Vagina (tissue), 2 donors: ENCODE measurements around the gene HIGD2B. TPM values are rescaled to one million over a fixed set of nuclear protein-coding genes. Genes with fewer than 3 reads are reported as not detected.
"Not testable (repeated sequence)": the region's sequence is repeated elsewhere in the genome, so short reads cannot be mapped to it uniquely, and the experiment has no call there.

Source experiments
- DNase-seq, 2 donors: peaks; one replicate each; pipeline ENCODE4 v3.0.0-alpha.2; 2017; ENCODE audit errors: extremely low spot score in 2 of 2
- H3K27ac ChIP-seq: fragments of 200-600 bp; sonication (generic); one replicate; pipeline ENCODE4 v1.5.1; 2019
- H3K27me3 ChIP-seq: fragments of 200-600 bp; sonication (generic); one replicate; pipeline ENCODE4 v1.5.1; 2019
- H3K36me3 ChIP-seq, 2 donors: fragments of 200-600 bp; sonication (generic); one replicate each; pipeline ENCODE4 v1.5.1; 2017 to 2019
- H3K4me1 ChIP-seq: fragments of 200-600 bp; sonication (generic); one replicate; pipeline ENCODE4 v1.5.1; 2019
- H3K4me3 ChIP-seq, 2 donors: fragments of 200-600 bp; sonication (generic); 1 replicate in 1 of 2; 2 replicates in 1 of 2; pipeline ENCODE4 v1.5.1; 2016 to 2019
- H3K9me3 ChIP-seq: fragments of 200-600 bp; sonication (generic); one replicate; pipeline ENCODE4 v1.5.1; 2019
- POLR2A ChIP-seq, 2 donors: fragments of 450-650 bp; IDR thresholded peaks; one replicate each; pipeline ENCODE4 v1.6.1; 2017; ENCODE audit warnings: antibody characterized with exemption in 2 of 2, mild to moderate bottlenecking in 2 of 2, moderate library complexity in 2 of 2
- POLR2AphosphoS5 ChIP-seq, 2 donors: sonication (generic); formaldehyde crosslinking; IDR thresholded peaks; one replicate each; pipeline ENCODE4 v1.9.0; 2017; ENCODE audit warnings: antibody characterized with exemption in 2 of 2, mild to moderate bottlenecking in 2 of 2, low read depth in 1 of 2; ENCODE audit not compliant: insufficient read depth in 1 of 2
- intact Hi-C: fragments of 100-400 bp; cut with DNase I; formaldehyde crosslinking; loops from one replicate; pipeline ENCODE4 v1.15.1; 2023
- total RNA-seq: library from RNA; depleted of rRNA; stranded (reverse); fragments of >200 nt; gene quantifications from one replicate; pipeline ENCODE4 v1.2.3, GENCODE V29; 2016
- TF ChIP-seq, protein P1 (sequence below), 3 experiments: fragments of 450-650 bp in 2 of 3; fragments of 200-600 bp in 1 of 3; sonication (generic) in 1 of 3; IDR thresholded peaks; one replicate each; pipeline ENCODE4 v1.5.1; 2017 to 2019; ENCODE audit warnings: antibody characterized with exemption in 3 of 3, mild to moderate bottlenecking in 2 of 3, moderate library complexity in 2 of 3

The HIGD2B gene
- total RNA-seq, 1 donor from 2014 or later, result not detected

DNA sequence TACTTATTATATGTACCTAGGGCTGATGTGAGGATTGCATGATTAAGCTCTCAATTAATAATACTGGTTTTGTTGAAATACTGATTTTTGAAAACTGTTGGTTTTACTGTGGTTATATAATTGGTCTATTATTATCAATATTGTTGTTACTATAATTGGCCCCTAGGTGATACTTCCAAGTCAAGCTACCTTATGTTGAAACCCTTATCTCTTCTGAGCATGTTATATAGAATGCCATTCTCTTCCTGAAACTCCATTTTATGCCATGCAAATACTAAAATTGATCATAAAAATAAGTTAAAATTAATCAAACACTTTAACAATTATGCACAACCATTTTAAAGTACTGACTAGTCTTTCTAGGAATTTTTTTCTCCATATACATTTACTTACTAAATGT, 46.1 kb upstream of the HIGD2B start:
- Histone ChIP-seq H3K27ac (no peak overlapping the region), H3K4me1 (no peaks in the 10 kb centered on the region), H3K36me3 (peaks cover 0 to 36% of the 10 kb centered on the region in 2 donors), H3K4me3 (no peak overlapping the region), H3K9me3 (no peaks in the 10 kb centered on the region), H3K27me3 (no peaks in the 10 kb centered on the region)
- TF ChIP-seq, protein P1, sequence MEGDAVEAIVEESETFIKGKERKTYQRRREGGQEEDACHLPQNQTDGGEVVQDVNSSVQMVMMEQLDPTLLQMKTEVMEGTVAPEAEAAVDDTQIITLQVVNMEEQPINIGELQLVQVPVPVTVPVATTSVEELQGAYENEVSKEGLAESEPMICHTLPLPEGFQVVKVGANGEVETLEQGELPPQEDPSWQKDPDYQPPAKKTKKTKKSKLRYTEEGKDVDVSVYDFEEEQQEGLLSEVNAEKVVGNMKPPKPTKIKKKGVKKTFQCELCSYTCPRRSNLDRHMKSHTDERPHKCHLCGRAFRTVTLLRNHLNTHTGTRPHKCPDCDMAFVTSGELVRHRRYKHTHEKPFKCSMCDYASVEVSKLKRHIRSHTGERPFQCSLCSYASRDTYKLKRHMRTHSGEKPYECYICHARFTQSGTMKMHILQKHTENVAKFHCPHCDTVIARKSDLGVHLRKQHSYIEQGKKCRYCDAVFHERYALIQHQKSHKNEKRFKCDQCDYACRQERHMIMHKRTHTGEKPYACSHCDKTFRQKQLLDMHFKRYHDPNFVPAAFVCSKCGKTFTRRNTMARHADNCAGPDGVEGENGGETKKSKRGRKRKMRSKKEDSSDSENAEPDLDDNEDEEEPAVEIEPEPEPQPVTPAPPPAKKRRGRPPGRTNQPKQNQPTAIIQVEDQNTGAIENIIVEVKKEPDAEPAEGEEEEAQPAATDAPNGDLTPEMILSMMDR (IDR thresholded peaks at IDR 0.05), result no peak
- TF ChIP-seq POLR2A (IDR thresholded peaks at IDR 0.05), result no peak
- no peak for TF ChIP-seq POLR2AphosphoS5 (IDR thresholded peaks at IDR 0.05; ENCODE audit: insufficient read depth in 1 of 2, low read depth in 1 of 2)
- DNase-seq, result no peak
- intact Hi-C loops, result no loop called here

DNA sequence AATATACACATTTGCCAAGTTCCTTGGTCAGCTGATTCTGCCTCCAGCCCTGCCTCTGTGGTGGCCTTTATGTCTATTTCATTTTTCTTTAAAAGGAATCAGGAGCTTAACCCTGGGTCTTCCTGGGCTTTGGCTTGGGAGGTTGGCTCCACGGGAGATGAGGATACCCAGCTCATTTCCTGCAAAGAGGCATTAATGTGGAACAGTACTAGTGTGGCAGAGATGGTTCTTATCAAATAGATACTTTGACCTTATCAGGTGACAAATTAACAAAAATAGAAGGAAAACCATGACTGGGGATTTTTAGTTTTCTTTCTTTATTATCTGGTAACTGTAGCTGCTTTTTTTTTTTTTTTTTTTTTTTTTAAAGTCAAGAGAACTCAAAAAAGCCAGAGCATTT, 42.8 kb upstream of the HIGD2B start:
- Histone ChIP-seq H3K9me3 (no peaks in the 10 kb centered on the region), H3K36me3 (peaks cover 0 to 21% of the 10 kb centered on the region in 2 donors), H3K27me3 (no peaks in the 10 kb centered on the region), H3K4me3 (no peak overlapping the region), H3K4me1 (no peaks in the 10 kb centered on the region), H3K27ac (no peak overlapping the region)
- DNase-seq, result no peak
- TF ChIP-seq POLR2AphosphoS5 (IDR thresholded peaks at IDR 0.05; ENCODE audit: insufficient read depth in 1 of 2, low read depth in 1 of 2) (no peak), POLR2A (IDR thresholded peaks at IDR 0.05) (no peak)
- TF ChIP-seq, protein P1 (IDR thresholded peaks at IDR 0.05), result no peak
- intact Hi-C loops, result no loop called here

DNA sequence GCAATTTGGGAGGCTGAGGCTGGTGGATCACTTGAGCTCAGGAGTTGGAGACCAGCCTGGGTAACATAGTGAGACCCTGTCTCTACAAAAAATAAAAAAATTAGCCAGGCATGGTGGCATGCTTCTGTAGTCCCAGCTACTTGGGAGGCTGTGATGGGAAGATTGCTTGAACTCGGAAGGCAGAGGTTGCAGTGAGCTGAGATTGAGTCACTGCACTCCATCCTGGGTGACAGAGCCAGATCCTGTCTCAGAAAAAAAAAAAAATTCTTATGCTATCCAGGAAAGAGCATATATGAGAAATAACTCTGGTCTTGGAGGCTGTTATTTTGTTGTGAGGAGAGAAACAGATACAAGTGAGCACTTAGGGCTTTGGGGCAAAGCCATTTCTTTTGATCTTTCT, 42.3 kb upstream of the HIGD2B start:
- H3K9me3 ChIP-seq, DNase-seq, intact Hi-C loops, H3K4me3 ChIP-seq, H3K27me3 ChIP-seq, H3K27ac ChIP-seq, H3K4me1 ChIP-seq: not testable (repeated sequence)
- H3K36me3 ChIP-seq, result peaks cover 0 to 18% of the 10 kb centered on the region in 2 donors

DNA sequence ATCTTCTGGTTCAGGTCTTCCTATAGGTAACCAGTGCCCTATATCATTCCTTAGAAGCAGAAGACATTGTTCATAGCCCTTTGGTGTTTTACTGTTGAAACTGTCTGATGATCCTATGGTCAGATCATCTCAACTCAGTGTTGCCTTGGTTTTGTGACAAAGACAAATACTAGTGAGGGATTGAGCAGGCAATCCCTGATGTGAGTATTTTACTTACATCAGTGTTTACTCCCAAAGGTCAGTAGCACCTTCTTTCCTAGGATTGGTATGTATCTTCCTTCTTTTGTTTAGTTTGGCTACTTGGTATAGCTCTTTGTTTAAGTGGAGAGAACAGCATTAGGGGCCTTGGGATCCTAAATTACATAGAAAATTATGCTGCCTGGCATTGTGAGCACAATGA, 41.2 kb upstream of the HIGD2B start:
- Histone ChIP-seq H3K9me3 (no peaks in the 10 kb centered on the region), H3K36me3 (peaks cover 0 to 12% of the 10 kb centered on the region in 2 donors), H3K4me3 (no peak overlapping the region), H3K4me1 (no peaks in the 10 kb centered on the region), H3K27me3 (no peaks in the 10 kb centered on the region), H3K27ac (no peak overlapping the region)
- intact Hi-C loops, result no loop called here
- no peak for DNase-seq
- TF ChIP-seq POLR2A (IDR thresholded peaks at IDR 0.05), result no peak
- TF ChIP-seq POLR2AphosphoS5 (IDR thresholded peaks at IDR 0.05; ENCODE audit: insufficient read depth in 1 of 2, low read depth in 1 of 2), result no peak
- TF ChIP-seq, protein P1 (IDR thresholded peaks at IDR 0.05), result no peak

DNA sequence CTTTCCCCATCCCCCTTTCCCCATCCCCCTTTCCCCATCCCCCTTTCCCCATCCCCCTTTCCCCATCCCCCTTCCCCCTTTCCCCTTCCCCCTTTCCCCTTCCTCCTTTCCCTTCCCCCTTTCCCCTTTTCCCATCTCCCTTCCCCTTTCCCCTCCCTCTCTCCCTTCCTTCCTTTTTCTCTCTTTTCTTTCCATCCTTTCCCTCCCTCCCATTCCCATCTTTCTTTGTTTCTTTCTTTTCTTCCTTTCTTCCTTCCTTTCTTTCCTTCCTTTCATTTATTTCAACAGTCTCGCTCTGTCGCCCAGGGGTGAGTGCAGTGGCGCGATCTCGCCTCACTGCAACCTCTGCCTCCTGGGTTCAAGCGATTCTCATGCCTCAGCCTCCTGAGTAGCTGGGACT, 39.9 kb upstream of the HIGD2B start:
- H3K4me1 ChIP-seq, H3K27ac ChIP-seq, H3K4me3 ChIP-seq, H3K36me3 ChIP-seq, H3K9me3 ChIP-seq, H3K27me3 ChIP-seq, DNase-seq, intact Hi-C loops: not testable (repeated sequence)

DNA sequence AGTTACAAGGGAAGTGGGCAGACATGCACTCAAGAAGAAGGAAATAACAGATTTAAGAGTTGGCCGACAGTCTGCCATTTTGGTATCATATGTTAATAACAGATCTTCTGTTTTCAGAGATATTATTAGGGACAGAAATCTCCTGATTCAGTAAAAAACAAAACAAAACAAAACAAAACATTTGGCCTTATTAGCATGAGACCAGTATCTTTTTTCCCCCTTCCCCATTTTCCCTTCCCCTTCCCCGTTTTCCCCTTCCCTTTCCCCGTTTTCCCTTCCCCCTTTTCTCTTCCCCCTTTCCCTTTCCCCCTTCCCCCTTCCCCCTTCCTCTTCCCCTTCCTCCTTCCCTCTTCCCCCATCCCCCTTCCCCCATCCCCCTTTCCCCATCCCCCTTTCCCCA, 39.5 kb upstream of the HIGD2B start:
- intact Hi-C loops, result no loop called here
- no peak overlapping the region for H3K4me3 ChIP-seq
- no peaks in the 10 kb centered on the region for H3K36me3 ChIP-seq
- TF ChIP-seq POLR2AphosphoS5 (IDR thresholded peaks at IDR 0.05; ENCODE audit: insufficient read depth in 1 of 2, low read depth in 1 of 2), result no peak
- TF ChIP-seq POLR2A (IDR thresholded peaks at IDR 0.05), result no peak
- TF ChIP-seq, protein P1 (IDR thresholded peaks at IDR 0.05), result no peak
- no peaks in the 10 kb centered on the region for H3K4me1 ChIP-seq
- H3K27me3 ChIP-seq, result no peaks in the 10 kb centered on the region
- no peak for DNase-seq
- no peaks in the 10 kb centered on the region for H3K9me3 ChIP-seq
- H3K27ac ChIP-seq, result no peak overlapping the region
